Tibial nerve (tissue), 4 donors: ENCODE data around the gene C20orf202. TPM values are rescaled to one million over a fixed set of nuclear protein-coding genes. Genes with fewer than 3 reads are reported as not detected.

Source experiments
- DNase-seq, 2 donors: peaks; one replicate each; pipeline ENCODE4 v3.0.0-alpha.2; 2019; ENCODE audit warnings: low spot score in 2 of 2
- H3K27ac ChIP-seq, 4 donors: fragments of 200-600 bp; sonication (generic) in 3 of 4; one replicate each; pipeline ENCODE4 v1.5.1; 2017 to 2019; ENCODE audit warnings: mild to moderate bottlenecking in 1 of 4
- H3K27me3 ChIP-seq, 2 donors: fragments of 200-600 bp; sonication (generic) in 1 of 2; one replicate each; pipeline versions ENCODE4 v1.5.1 to v1.6.0; 2017 to 2019
- H3K36me3 ChIP-seq, 3 donors: fragments of 200-600 bp; sonication (generic); one replicate each; pipeline ENCODE4 v1.5.1; 2018 to 2019
- H3K4me1 ChIP-seq, 4 donors: fragments of 200-600 bp; sonication (generic) in 3 of 4; one replicate each; pipeline ENCODE4 v1.5.1; 2017 to 2019
- H3K4me3 ChIP-seq, 4 donors: fragments of 200-600 bp; sonication (generic) in 3 of 4; one replicate each; pipeline ENCODE4 v1.5.1; 2017 to 2019; ENCODE audit warnings: mild to moderate bottlenecking in 1 of 4, moderate library complexity in 1 of 4
- H3K9me3 ChIP-seq, 4 donors: fragments of 200-600 bp; sonication (generic) in 3 of 4; one replicate each; pipeline ENCODE4 v1.5.1; 2017 to 2019
- EP300 ChIP-seq, 2 donors: sonication (generic); formaldehyde crosslinking; IDR thresholded peaks; one replicate each; pipeline ENCODE4 v1.6.1; 2017; ENCODE audit warnings: antibody characterized with exemption in 2 of 2, mild to moderate bottlenecking in 1 of 2
- POLR2A ChIP-seq, 2 donors: fragments of 450-650 bp; IDR thresholded peaks; one replicate each; pipeline ENCODE4 v1.6.1; 2017; ENCODE audit warnings: antibody characterized with exemption in 2 of 2, mild to moderate bottlenecking in 2 of 2, moderate library complexity in 2 of 2
- WGBS, 2 donors: methylation state at CpG; one replicate each; pipeline ENCODE4 v1.1.5; 2018; 5-methylcytosine and 5-hydroxymethylcytosine counted together
- total RNA-seq, 4 donors: library from RNA; depleted of rRNA; stranded (reverse); fragments of >200 nt; gene quantifications; one replicate each; pipeline ENCODE4 v1.1.0, GENCODE V29; 2016
- TF ChIP-seq, protein P1 (sequence below), 5 experiments: fragments of 200-600 bp in 3 of 5; fragments of 450-650 bp in 2 of 5; sonication (generic) in 3 of 5; IDR thresholded peaks; one replicate each; pipeline ENCODE4 v1.5.1; 2016 to 2019; ENCODE audit warnings: antibody characterized with exemption in 5 of 5, mild to moderate bottlenecking in 3 of 5, moderate library complexity in 2 of 5

Gene C20orf202
- total RNA-seq, 4 donors from 2014 or later = 0.59 TPM; not detected in 3

GRCh38 chr20:1232286-1233111, 29.2 kb downstream of the C20orf202 start:
- Histone ChIP-seq H3K4me3 (no peak overlapping the region), H3K4me1 (no peaks in the 10 kb centered on the region), H3K36me3 (no peaks in the 10 kb centered on the region), H3K27me3 (peaks cover 4 to 38% of the 10 kb centered on the region in 2 donors), H3K27ac (no peak overlapping the region), H3K9me3 (no peaks in the 10 kb centered on the region)
- DNase-seq = no peak
- WGBS, 2 donors = 75 to 86% methylated on average over 3 of the region's 3 CpGs
- TF ChIP-seq POLR2A (IDR thresholded peaks at IDR 0.05) (no peak), EP300 (IDR thresholded peaks at IDR 0.05) (no peak)
- TF ChIP-seq, protein P1, sequence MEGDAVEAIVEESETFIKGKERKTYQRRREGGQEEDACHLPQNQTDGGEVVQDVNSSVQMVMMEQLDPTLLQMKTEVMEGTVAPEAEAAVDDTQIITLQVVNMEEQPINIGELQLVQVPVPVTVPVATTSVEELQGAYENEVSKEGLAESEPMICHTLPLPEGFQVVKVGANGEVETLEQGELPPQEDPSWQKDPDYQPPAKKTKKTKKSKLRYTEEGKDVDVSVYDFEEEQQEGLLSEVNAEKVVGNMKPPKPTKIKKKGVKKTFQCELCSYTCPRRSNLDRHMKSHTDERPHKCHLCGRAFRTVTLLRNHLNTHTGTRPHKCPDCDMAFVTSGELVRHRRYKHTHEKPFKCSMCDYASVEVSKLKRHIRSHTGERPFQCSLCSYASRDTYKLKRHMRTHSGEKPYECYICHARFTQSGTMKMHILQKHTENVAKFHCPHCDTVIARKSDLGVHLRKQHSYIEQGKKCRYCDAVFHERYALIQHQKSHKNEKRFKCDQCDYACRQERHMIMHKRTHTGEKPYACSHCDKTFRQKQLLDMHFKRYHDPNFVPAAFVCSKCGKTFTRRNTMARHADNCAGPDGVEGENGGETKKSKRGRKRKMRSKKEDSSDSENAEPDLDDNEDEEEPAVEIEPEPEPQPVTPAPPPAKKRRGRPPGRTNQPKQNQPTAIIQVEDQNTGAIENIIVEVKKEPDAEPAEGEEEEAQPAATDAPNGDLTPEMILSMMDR (IDR thresholded peaks at IDR 0.05) = no peak

- H3K4me1 ChIP-seq = no peaks in the 10 kb centered on the region
- no peak overlapping the region for H3K4me3 ChIP-seq
- TF ChIP-seq, protein P1 (IDR thresholded peaks at IDR 0.05) = no peak
- TF ChIP-seq EP300 (IDR thresholded peaks at IDR 0.05) = no peak
- TF ChIP-seq POLR2A (IDR thresholded peaks at IDR 0.05) = no peak
- no peaks in the 10 kb centered on the region for H3K36me3 ChIP-seq
- peaks cover 0 to 31% of the 10 kb centered on the region in 2 donors for H3K27me3 ChIP-seq
- 76 to 77% methylated on average over 5 of the region's 5 CpGs for WGBS, 2 donors
- no peaks in the 10 kb centered on the region for H3K9me3 ChIP-seq
- H3K27ac ChIP-seq = no peak overlapping the region
- no peak for DNase-seq
Measured at GRCh38 chr20:1240549-1240948, 37.3 kb downstream of the C20orf202 start.

DNA sequence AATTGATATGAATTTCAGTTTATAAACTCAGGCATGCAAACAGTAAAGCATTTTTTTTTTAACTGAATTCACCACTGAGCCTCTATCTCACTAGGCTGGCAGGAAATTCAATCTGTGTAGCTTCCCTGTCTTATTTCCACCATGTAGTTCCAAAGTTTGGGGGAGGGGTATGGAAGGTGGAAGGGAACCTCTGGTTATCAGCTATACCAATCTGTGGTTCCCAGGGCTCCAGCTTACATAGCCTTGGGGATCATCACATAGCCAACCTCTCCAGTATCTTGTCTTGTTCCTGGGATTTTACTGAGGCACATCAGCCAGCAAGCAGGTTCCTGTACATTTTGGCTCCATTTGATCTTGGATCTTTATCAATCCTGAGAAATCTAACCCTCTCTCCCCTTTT, 38.2 kb downstream of the C20orf202 start:
- no peaks in the 10 kb centered on the region for H3K36me3 ChIP-seq
- TF ChIP-seq, protein P1 (IDR thresholded peaks at IDR 0.05) = no peak
- no peak for TF ChIP-seq EP300 (IDR thresholded peaks at IDR 0.05)
- no peak for TF ChIP-seq POLR2A (IDR thresholded peaks at IDR 0.05)
- no peak for DNase-seq
- H3K9me3 ChIP-seq = no peaks in the 10 kb centered on the region
- no peak overlapping the region for H3K27ac ChIP-seq
- no peak overlapping the region for H3K4me3 ChIP-seq
- no peaks in the 10 kb centered on the region for H3K4me1 ChIP-seq
- H3K27me3 ChIP-seq = peaks cover 0 to 31% of the 10 kb centered on the region in 2 donors

DNA sequence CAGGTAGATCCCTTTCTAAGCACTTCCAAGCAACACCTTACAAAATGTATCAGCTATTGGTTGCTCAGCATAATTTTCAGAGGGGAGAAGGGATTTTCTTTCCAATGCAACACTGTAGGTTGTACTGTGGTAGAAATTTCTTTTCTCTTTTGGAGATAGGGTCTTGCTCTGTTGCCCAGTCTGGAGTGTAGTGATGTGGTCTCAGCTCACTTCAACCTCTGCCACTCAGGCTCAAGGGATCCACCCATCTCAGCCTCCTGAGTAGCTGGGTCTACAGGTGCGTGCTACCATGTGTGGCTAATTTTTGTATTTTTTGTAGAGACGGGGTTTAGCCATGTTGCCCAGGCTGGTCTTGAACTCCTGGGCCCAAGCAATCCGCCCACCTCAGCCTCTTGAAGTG, 38.8 kb downstream of the C20orf202 start:
- DNase-seq = no peak
- Histone ChIP-seq H3K27me3 (peaks cover 0 to 31% of the 10 kb centered on the region in 2 donors), H3K4me3 (no peak overlapping the region), H3K9me3 (no peaks in the 10 kb centered on the region), H3K27ac (no peak overlapping the region), H3K4me1 (no peaks in the 10 kb centered on the region), H3K36me3 (no peaks in the 10 kb centered on the region)
- WGBS, 2 donors = 80 to 81% methylated on average over 3 of the region's 3 CpGs
- TF ChIP-seq POLR2A (IDR thresholded peaks at IDR 0.05) (no peak), EP300 (IDR thresholded peaks at IDR 0.05) (no peak)
- TF ChIP-seq, protein P1 (IDR thresholded peaks at IDR 0.05) = no peak

DNA sequence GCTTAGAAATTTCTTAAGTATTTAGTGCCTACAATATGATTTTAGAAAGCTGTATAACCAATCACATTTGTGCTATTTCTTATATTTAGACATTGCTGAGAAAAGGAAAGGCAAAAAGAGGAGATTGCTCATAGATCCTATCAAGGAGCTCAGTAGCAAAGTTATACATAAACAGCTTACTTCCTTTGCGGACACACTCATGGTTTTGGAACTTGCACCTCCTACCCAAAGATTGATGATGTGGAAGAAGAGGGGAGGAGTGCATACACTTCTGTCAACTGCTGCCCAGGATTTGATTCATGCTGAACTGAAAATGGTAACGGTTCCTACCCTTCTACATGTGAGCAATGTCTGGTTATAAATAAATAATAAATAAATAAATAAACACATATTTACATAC, 39.3 kb downstream of the C20orf202 start:
- TF ChIP-seq EP300 (IDR thresholded peaks at IDR 0.05) (no peak), POLR2A (IDR thresholded peaks at IDR 0.05) (no peak)
- TF ChIP-seq, protein P1 (IDR thresholded peaks at IDR 0.05) = no peak
- Histone ChIP-seq H3K27me3 (peaks cover 0 to 31% of the 10 kb centered on the region in 2 donors), H3K4me1 (no peaks in the 10 kb centered on the region), H3K4me3 (no peak overlapping the region), H3K9me3 (no peaks in the 10 kb centered on the region), H3K27ac (no peak overlapping the region), H3K36me3 (no peaks in the 10 kb centered on the region)
- 69 to 76% methylated on average over 2 of the region's 2 CpGs for WGBS, 2 donors
- no peak for DNase-seq
